ENCODE data around the gene C9orf40. TPM values are rescaled to one million over a fixed set of nuclear protein-coding genes. Genes with fewer than 3 reads are reported as not detected.

The C9orf40 gene, protein sequence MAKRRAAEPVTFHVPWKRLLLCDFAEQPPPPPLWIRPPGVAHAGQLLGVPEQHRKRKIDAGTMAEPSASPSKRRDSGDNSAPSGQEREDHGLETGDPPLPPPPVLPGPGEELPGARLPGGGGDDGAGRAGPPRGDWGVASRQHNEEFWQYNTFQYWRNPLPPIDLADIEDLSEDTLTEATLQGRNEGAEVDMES
- 10.4 TPM for polyA plus RNA-seq (2013, experiment 1 of 2)
- polyA plus RNA-seq (2013, experiment 2 of 2): 10.6 TPM

DNA sequence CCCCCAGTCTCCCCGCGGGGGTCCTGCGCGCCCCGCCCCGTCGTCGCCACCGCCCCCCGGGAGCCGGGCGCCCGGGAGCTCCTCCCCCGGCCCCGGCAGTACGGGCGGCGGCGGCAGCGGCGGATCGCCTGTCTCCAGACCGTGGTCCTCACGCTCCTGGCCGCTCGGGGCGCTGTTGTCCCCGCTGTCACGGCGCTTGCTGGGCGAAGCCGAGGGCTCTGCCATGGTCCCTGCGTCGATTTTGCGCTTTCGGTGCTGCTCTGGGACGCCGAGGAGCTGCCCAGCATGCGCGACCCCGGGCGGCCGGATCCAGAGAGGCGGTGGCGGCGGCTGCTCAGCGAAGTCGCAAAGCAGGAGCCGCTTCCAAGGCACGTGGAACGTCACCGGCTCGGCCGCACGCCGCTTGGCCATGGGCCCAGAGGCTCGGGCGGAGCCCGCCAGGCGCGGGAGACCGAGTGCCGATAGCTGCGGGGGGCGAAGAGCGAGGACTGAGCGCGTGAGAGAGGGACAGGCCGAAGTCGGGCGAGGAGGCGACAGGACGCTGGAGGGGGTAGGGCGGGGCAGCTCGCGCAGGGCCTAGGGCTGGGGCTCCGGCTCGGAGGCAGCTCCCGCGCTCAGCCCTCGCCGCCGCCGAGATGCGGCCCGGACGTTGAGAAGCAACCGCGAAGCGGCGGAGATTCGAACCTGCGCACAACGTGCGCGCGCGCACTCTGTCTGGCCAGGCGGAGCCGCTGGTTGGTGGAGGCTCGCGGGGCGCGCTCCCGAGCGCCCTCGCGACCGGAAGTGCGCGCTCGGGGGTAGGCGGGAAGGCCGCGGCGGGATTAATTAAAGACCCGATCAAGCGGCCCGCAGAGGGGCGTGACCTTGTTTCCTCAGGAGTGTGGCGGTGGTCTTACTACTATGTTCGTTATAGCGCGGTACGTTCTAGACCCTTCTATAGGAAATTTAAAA, at the start of gene C9orf40:
C9orf40 (minus strand) TSS at position 712 of the 951 bp plus-strand sequence; CDS start at position 411, 301 bp downstream.
- Histone ChIP-seq H3K4ac (ENCODE audit: low read depth, low read length) (peak within 1 kb of the TSS; percentile 94), H3K36me3 (ENCODE audit: control insufficient read depth, insufficient read depth, low read length) (no peaks in the 10 kb centered on the region), H3K27ac (ENCODE audit: low read depth, low read length) (peak within 1 kb of the TSS; percentile 77), H2BK5ac (ENCODE audit: low read length) (peak within 1 kb of the TSS; percentile 81), H3K4me1 (ENCODE audit: control insufficient read depth, low read depth, low read length) (peaks cover 2% of the 10 kb centered on the region), H3K79me1 (ENCODE audit: low read length) (no peaks in the 10 kb centered on the region), H3K4me2 (ENCODE audit: low read length) (peak within 1 kb of the TSS; percentile 91), H4K5ac (ENCODE audit: low read length) (no peak within 1 kb of the TSS), H4K8ac (ENCODE audit: low read depth, low read length) (peak within 1 kb of the TSS; percentile 83), H2AK5ac (ENCODE audit: low read length) (no peak within 1 kb of the TSS), H3K56ac (ENCODE audit: low read length) (peak within 1 kb of the TSS; percentile 97), H3K27me3 (ENCODE audit: insufficient read depth, low read length, poor library complexity) (no peaks in the 10 kb centered on the region), H2BK120ac (ENCODE audit: low read depth, low read length) (peak within 1 kb of the TSS; percentile 83), H2BK15ac (replicated peaks; ENCODE audit: low read depth) (no peak within 1 kb of the TSS), H3K9ac (ENCODE audit: low read length) (peak within 1 kb of the TSS; percentile 89), H3K4me3 (ENCODE audit: low read length) (peak within 1 kb of the TSS; percentile 75), H3K18ac (ENCODE audit: low read length) (peak within 1 kb of the TSS; percentile 98), H3K23ac (ENCODE audit: low read length) (peak within 1 kb of the TSS; percentile 99), H3K79me2 (ENCODE audit: control insufficient read depth, insufficient read depth, low read length) (no peaks in the 10 kb centered on the region)
- peak; percentile 93 for DNase-seq
- WGBS (ENCODE audit: extremely low coverage, insufficient coverage, low lambda C conversion rate): no CpG with 5 or more reads among the region's 125 CpGs

- H4K8ac ChIP-seq (ENCODE audit: low read depth, low read length): peak overlapping the region; percentile 65
- H3K9ac ChIP-seq (ENCODE audit: low read length): peak overlapping the region; percentile 6
- peak; percentile 83 for DNase-seq
- H2BK5ac ChIP-seq (ENCODE audit: low read length): no peak overlapping the region
- H3K4ac ChIP-seq (ENCODE audit: low read depth, low read length): no peak overlapping the region
- no peak overlapping the region for H3K56ac ChIP-seq (ENCODE audit: low read length)
- H3K23ac ChIP-seq (ENCODE audit: low read length): no peak overlapping the region
- H2BK120ac ChIP-seq (ENCODE audit: low read depth, low read length): no peak overlapping the region
- H2AK5ac ChIP-seq (ENCODE audit: low read length): no peak overlapping the region
- WGBS (ENCODE audit: extremely low coverage, insufficient coverage, low lambda C conversion rate): no CpG with 5 or more reads among the region's 4 CpGs
- H3K27ac ChIP-seq (ENCODE audit: low read depth, low read length): no peak overlapping the region
- no peak overlapping the region for H3K4me3 ChIP-seq (ENCODE audit: low read length)
- H3K27me3 ChIP-seq (ENCODE audit: insufficient read depth, low read length, poor library complexity): no peaks in the 10 kb centered on the region
- no peaks in the 10 kb centered on the region for H3K79me1 ChIP-seq (ENCODE audit: low read length)
- no peak overlapping the region for H3K18ac ChIP-seq (ENCODE audit: low read length)
- no peak overlapping the region for H3K4me2 ChIP-seq (ENCODE audit: low read length)
- no peaks in the 10 kb centered on the region for H3K36me3 ChIP-seq (ENCODE audit: control insufficient read depth, insufficient read depth, low read length)
- no peaks in the 10 kb centered on the region for H3K79me2 ChIP-seq (ENCODE audit: control insufficient read depth, insufficient read depth, low read length)
- H2BK15ac ChIP-seq (replicated peaks; ENCODE audit: low read depth): no peak overlapping the region
- no peak overlapping the region for H4K5ac ChIP-seq (ENCODE audit: low read length)
- H3K4me1 ChIP-seq (ENCODE audit: control insufficient read depth, low read depth, low read length): no peaks in the 10 kb centered on the region
Observed at GRCh38 chr9:75001719-75002421, 49.2 kb upstream of the C9orf40 start.

- no peak overlapping the region for H4K5ac ChIP-seq (ENCODE audit: low read length)
- no CpG with 5 or more reads among the region's 2 CpGs for WGBS (ENCODE audit: extremely low coverage, insufficient coverage, low lambda C conversion rate)
- no peak overlapping the region for H3K56ac ChIP-seq (ENCODE audit: low read length)
Observed at GRCh38 chr9:75000835-75001234, 48.1 kb upstream of the C9orf40 start.

GRCh38 chr9:74985041-74985440, 32.3 kb upstream of the C9orf40 start:
- no peaks in the 10 kb centered on the region for H3K4me1 ChIP-seq (ENCODE audit: control insufficient read depth, low read depth, low read length)
- H3K23ac ChIP-seq (ENCODE audit: low read length): no peak overlapping the region
- no peaks in the 10 kb centered on the region for H3K36me3 ChIP-seq (ENCODE audit: control insufficient read depth, insufficient read depth, low read length)
- no peak overlapping the region for H3K27ac ChIP-seq (ENCODE audit: low read depth, low read length)
- no peak overlapping the region for H3K56ac ChIP-seq (ENCODE audit: low read length)
- DNase-seq: no peak
- H3K4ac ChIP-seq (ENCODE audit: low read depth, low read length): no peak overlapping the region
- no peak overlapping the region for H3K9ac ChIP-seq (ENCODE audit: low read length)
- H4K8ac ChIP-seq (ENCODE audit: low read depth, low read length): no peak overlapping the region
- no peaks in the 10 kb centered on the region for H3K79me2 ChIP-seq (ENCODE audit: control insufficient read depth, insufficient read depth, low read length)
- no peak overlapping the region for H4K5ac ChIP-seq (ENCODE audit: low read length)
- no peak overlapping the region for H3K4me3 ChIP-seq (ENCODE audit: low read length)
- H3K79me1 ChIP-seq (ENCODE audit: low read length): no peaks in the 10 kb centered on the region
- no peak overlapping the region for H2BK15ac ChIP-seq (replicated peaks; ENCODE audit: low read depth)
- H3K4me2 ChIP-seq (ENCODE audit: low read length): no peak overlapping the region
- no peaks in the 10 kb centered on the region for H3K27me3 ChIP-seq (ENCODE audit: insufficient read depth, low read length, poor library complexity)
- H2BK120ac ChIP-seq (ENCODE audit: low read depth, low read length): no peak overlapping the region
- H2BK5ac ChIP-seq (ENCODE audit: low read length): no peak overlapping the region
- H2AK5ac ChIP-seq (ENCODE audit: low read length): no peak overlapping the region
- H3K18ac ChIP-seq (ENCODE audit: low read length): no peak overlapping the region

More at GRCh38 chr9:75000835-75001234, 48.1 kb upstream of the C9orf40 start:
- no peak for DNase-seq
- Histone ChIP-seq H3K36me3 (ENCODE audit: control insufficient read depth, insufficient read depth, low read length) (no peaks in the 10 kb centered on the region), H2BK5ac (ENCODE audit: low read length) (no peak overlapping the region), H3K4ac (ENCODE audit: low read depth, low read length) (no peak overlapping the region), H3K4me2 (ENCODE audit: low read length) (no peak overlapping the region), H4K8ac (ENCODE audit: low read depth, low read length) (no peak overlapping the region), H2AK5ac (ENCODE audit: low read length) (no peak overlapping the region), H3K27me3 (ENCODE audit: insufficient read depth, low read length, poor library complexity) (no peaks in the 10 kb centered on the region), H3K4me3 (ENCODE audit: low read length) (no peak overlapping the region), H3K79me1 (ENCODE audit: low read length) (no peaks in the 10 kb centered on the region), H3K23ac (ENCODE audit: low read length) (no peak overlapping the region), H3K27ac (ENCODE audit: low read depth, low read length) (no peak overlapping the region), H2BK120ac (ENCODE audit: low read depth, low read length) (no peak overlapping the region), H3K4me1 (ENCODE audit: control insufficient read depth, low read depth, low read length) (no peaks in the 10 kb centered on the region), H3K18ac (ENCODE audit: low read length) (no peak overlapping the region), H3K79me2 (ENCODE audit: control insufficient read depth, insufficient read depth, low read length) (no peaks in the 10 kb centered on the region), H2BK15ac (replicated peaks; ENCODE audit: low read depth) (no peak overlapping the region), H3K9ac (ENCODE audit: low read length) (no peak overlapping the region)

GRCh38 chr9:74983709-74984108, 31.0 kb upstream of the C9orf40 start:
- WGBS (ENCODE audit: extremely low coverage, insufficient coverage, low lambda C conversion rate): no CpG with 5 or more reads among the region's 1 CpG
- Histone ChIP-seq H3K23ac (ENCODE audit: low read length) (no peak overlapping the region), H3K56ac (ENCODE audit: low read length) (no peak overlapping the region), H3K4me2 (ENCODE audit: low read length) (no peak overlapping the region), H3K79me1 (ENCODE audit: low read length) (no peaks in the 10 kb centered on the region), H2BK15ac (replicated peaks; ENCODE audit: low read depth) (no peak overlapping the region), H3K4ac (ENCODE audit: low read depth, low read length) (no peak overlapping the region), H3K4me3 (ENCODE audit: low read length) (no peak overlapping the region), H3K36me3 (ENCODE audit: control insufficient read depth, insufficient read depth, low read length) (no peaks in the 10 kb centered on the region), H2BK120ac (ENCODE audit: low read depth, low read length) (no peak overlapping the region), H4K8ac (ENCODE audit: low read depth, low read length) (no peak overlapping the region), H3K27ac (ENCODE audit: low read depth, low read length) (no peak overlapping the region), H4K5ac (ENCODE audit: low read length) (no peak overlapping the region), H3K27me3 (ENCODE audit: insufficient read depth, low read length, poor library complexity) (no peaks in the 10 kb centered on the region), H2AK5ac (ENCODE audit: low read length) (no peak overlapping the region), H2BK5ac (ENCODE audit: low read length) (no peak overlapping the region), H3K18ac (ENCODE audit: low read length) (no peak overlapping the region), H3K79me2 (ENCODE audit: control insufficient read depth, insufficient read depth, low read length) (no peaks in the 10 kb centered on the region), H3K4me1 (ENCODE audit: control insufficient read depth, low read depth, low read length) (no peaks in the 10 kb centered on the region), H3K9ac (ENCODE audit: low read length) (no peak overlapping the region)
- DNase-seq: no peak
